ENCODE results near the gene RALGPS2.

DNA sequence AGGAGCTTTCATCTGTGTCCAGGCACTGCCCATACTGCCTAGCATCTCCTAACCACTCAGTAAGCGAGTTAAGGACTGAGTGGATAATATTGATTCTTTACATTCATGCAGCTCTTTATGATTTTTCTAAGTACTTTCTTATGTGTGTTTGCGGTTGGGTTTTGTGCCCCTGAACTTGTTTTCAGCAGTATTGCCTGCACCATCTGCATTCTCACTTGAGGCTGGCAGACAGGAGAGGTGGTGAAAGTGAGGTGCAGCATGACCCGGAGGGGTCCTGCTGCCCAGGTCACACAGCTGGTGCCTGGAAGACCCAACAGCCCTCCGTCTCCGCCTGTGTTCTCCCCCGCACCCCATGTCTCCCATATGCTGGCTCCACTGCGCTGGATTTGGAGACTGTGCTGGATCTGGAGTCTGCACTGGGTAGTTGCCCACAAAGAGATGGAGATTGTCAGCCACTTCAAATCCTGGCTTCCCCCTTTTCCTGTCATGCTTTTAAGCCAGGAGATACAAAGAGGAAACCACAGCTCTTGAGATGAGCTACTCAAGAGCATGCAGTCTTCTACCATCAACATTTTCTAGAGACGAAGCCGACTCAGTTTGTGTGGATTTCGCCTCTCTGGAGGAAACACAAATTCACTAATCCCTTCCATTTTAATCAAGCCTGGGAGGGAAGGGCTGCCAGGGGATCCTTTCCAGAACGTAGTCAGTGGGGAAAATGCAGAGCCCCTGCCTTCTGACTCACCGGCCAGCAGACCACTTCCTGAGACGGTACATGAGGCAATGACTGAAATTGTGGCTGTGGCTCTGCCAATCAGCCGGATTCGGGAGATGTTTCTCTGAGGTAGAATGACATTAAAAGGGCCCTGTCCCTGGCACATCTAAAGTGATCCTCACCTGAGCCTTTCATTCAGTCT lies 217.5 kb downstream of the RALGPS2 start:
- TF ChIP-seq, protein P1, sequence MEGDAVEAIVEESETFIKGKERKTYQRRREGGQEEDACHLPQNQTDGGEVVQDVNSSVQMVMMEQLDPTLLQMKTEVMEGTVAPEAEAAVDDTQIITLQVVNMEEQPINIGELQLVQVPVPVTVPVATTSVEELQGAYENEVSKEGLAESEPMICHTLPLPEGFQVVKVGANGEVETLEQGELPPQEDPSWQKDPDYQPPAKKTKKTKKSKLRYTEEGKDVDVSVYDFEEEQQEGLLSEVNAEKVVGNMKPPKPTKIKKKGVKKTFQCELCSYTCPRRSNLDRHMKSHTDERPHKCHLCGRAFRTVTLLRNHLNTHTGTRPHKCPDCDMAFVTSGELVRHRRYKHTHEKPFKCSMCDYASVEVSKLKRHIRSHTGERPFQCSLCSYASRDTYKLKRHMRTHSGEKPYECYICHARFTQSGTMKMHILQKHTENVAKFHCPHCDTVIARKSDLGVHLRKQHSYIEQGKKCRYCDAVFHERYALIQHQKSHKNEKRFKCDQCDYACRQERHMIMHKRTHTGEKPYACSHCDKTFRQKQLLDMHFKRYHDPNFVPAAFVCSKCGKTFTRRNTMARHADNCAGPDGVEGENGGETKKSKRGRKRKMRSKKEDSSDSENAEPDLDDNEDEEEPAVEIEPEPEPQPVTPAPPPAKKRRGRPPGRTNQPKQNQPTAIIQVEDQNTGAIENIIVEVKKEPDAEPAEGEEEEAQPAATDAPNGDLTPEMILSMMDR (IDR thresholded peaks at IDR 0.05), result no peak
- TF ChIP-seq YY1 (IDR thresholded peaks at IDR 0.05; ENCODE audit: low read depth) (no peak), TAF1 (IDR thresholded peaks at IDR 0.05; ENCODE audit: borderline replicate concordance, low read depth, low read length) (no peak), MXI1 (IDR thresholded peaks at IDR 0.05; ENCODE audit: low read depth, low read length) (no peak), RAD21 (IDR thresholded peaks at IDR 0.05; ENCODE audit: low read length) (no peak), GATA2 (CRISPR knock-in tag; IDR thresholded peaks at IDR 0.05) (no peak), REST (IDR thresholded peaks at IDR 0.05; ENCODE audit: low read depth, low read length) (no peak)
- TF ChIP-seq, protein P2, sequence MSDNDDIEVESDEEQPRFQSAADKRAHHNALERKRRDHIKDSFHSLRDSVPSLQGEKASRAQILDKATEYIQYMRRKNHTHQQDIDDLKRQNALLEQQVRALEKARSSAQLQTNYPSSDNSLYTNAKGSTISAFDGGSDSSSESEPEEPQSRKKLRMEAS (IDR thresholded peaks at IDR 0.05; ENCODE audit: low read depth), result no peak
- TF ChIP-seq, protein P3, sequence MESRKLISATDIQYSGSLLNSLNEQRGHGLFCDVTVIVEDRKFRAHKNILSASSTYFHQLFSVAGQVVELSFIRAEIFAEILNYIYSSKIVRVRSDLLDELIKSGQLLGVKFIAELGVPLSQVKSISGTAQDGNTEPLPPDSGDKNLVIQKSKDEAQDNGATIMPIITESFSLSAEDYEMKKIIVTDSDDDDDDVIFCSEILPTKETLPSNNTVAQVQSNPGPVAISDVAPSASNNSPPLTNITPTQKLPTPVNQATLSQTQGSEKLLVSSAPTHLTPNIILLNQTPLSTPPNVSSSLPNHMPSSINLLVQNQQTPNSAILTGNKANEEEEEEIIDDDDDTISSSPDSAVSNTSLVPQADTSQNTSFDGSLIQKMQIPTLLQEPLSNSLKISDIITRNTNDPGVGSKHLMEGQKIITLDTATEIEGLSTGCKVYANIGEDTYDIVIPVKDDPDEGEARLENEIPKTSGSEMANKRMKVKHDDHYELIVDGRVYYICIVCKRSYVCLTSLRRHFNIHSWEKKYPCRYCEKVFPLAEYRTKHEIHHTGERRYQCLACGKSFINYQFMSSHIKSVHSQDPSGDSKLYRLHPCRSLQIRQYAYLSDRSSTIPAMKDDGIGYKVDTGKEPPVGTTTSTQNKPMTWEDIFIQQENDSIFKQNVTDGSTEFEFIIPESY (IDR thresholded peaks at IDR 0.05; ENCODE audit: borderline replicate concordance, low read depth), result no peak
